Activated CD4-positive, alpha-beta memory T cell treated with anti-CD3 and anti-CD28 coated beads, Interleukin-2, amount 10 ng/mL, durations not matched to agents 7 days and 5 days (primary cell): ENCODE data around the gene POU3F3. TPM values are rescaled to one million over a fixed set of nuclear protein-coding genes. Genes with fewer than 3 reads are reported as not detected.

ENCODE experiments used
- CTCF ChIA-PET: fragments of 350-600 bp; sonication (Branson Sonifier 250); formaldehyde crosslinking; loops from one replicate; lab custom pipeline; 2021; ENCODE audit warnings: antibody characterized with exemption, inconsistent platforms; lab: Charles Lee
- POLR2A ChIA-PET: fragments of 350-600 bp; sonication (Branson Sonifier 250); formaldehyde crosslinking; loops from one replicate; lab custom pipeline; 2021; ENCODE audit warnings: antibody characterized with exemption; lab: Charles Lee
- DNase-seq: peaks from one replicate; pipeline ENCODE4 v3.0.0-alpha.2; 2020
- H3K27ac Mint-ChIP-seq: one replicate; pipeline ENCODE4 v1.8.0; 2021; ENCODE audit warnings: mild to moderate bottlenecking, mixed read lengths
- H3K27me3 Mint-ChIP-seq: one replicate; pipeline ENCODE4 v1.8.0; 2021; ENCODE audit warnings: mixed read lengths
- H3K36me3 Mint-ChIP-seq: one replicate; pipeline ENCODE4 v1.8.0; 2021; ENCODE audit warnings: low read depth, mixed read lengths
- H3K4me1 Mint-ChIP-seq: one replicate; pipeline ENCODE4 v1.8.0; 2021; ENCODE audit warnings: mixed read lengths
- H3K4me3 Mint-ChIP-seq: one replicate; pipeline ENCODE4 v1.8.0; 2021; ENCODE audit warnings: mild to moderate bottlenecking, mixed read lengths
- H3K9me3 Mint-ChIP-seq: one replicate; pipeline ENCODE4 v1.8.0; 2021; ENCODE audit warnings: mixed read lengths
- total RNA-seq, 2 experiments: library from RNA; stranded (reverse); gene quantifications; one replicate each; pipeline ENCODE4 v1.2.3, GENCODE V29; 2021

POU3F3 gene
- total RNA-seq, 2 experiments from 2014 or later = not detected

DNA sequence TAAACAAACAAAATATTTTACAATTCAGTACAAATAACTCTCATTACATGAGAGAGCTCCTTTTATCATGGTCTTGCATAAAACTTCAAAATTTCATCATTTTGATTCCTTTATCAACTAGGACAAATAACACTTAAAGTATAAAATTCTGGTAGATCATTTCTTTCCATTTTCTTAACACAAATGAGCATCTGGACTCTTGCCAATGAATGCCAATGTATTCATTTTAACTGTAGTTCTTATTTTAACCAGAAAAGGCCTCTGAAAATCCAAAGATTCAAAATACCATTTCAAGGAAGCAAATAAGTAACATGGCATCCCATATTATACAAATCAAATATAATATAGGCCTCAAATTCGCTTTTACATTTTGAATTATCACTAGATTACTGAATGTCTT, 13.8 kb upstream of the POU3F3 start:
- no peaks in the 10 kb centered on the region for H3K9me3 Mint-ChIP-seq
- no peak overlapping the region for H3K27ac Mint-ChIP-seq
- ChIA-PET POLR2A (no interaction called here), CTCF (interaction anchor here (1.9 kb wide), 1 partner anchor 9 kb away, joined by 9 read pairs; no protein-coding TSS in a partner anchor)
- DNase-seq = no peak
- peaks cover 31% of the 10 kb centered on the region for H3K27me3 Mint-ChIP-seq
- H3K36me3 Mint-ChIP-seq = peaks cover 2% of the 10 kb centered on the region
- peaks cover 2% of the 10 kb centered on the region for H3K4me1 Mint-ChIP-seq
- no peak overlapping the region for H3K4me3 Mint-ChIP-seq

DNA sequence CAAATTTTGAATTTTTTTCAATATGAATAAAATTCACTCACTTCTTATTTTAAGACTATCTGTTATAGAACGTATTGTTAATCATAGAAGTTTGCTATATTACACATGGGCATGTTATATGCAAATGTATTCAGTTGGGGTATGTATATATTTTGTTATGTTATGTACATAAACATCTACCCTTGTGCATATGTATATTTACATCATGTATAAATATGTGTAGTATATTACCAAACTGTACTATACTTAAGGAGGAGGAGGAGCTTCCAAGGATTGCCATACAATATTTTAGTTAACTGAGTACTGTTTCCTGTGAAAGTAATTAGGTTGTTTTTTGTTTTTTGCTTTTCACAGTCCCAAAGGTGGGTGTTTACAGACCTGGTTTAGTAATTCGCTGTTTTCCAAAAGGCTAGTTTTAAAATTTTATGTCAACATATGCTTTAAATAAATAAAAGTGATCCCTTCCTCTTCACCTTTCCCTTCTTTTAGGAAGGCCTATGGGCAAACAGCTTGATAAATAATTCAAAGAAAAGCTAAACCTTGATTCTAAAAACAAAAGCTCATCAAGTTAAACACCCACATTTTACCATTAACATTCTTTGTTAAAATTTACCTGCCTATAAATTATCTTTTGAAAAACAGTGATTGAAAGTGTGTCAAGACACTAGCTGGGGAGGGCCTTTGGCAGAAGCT, 12.9 kb upstream of the POU3F3 start:
- ChIA-PET CTCF (interaction anchor here (1.9 kb wide), 1 partner anchor 9 kb away, joined by 9 read pairs; no protein-coding TSS in a partner anchor), POLR2A (no interaction called here)
- Mint-ChIP-seq H3K9me3 (no peaks in the 10 kb centered on the region), H3K36me3 (peaks cover 5% of the 10 kb centered on the region), H3K4me1 (peaks cover 5% of the 10 kb centered on the region), H3K27ac (no peak overlapping the region), H3K27me3 (peaks cover 39% of the 10 kb centered on the region), H3K4me3 (no peak overlapping the region)
- no peak for DNase-seq

DNA sequence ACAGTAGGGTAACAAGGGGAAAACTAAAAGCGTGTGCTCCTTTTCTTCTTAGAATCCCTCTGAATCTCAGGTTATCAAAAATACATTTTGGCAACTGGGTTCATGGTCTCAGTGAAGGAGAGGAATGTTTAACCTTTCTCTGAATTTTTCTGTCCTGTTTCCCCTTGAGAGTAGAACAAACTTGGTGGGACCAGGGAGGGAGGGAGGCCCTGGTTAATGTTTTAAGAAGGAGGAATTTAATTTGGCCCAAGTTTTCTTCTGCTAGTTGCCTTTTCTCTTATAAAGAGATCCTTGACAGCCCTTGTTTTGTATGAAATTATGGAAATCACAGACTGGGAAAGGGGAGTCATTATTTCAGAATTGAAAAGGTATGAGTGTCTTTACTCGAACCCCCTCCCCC, 12.2 kb upstream of the POU3F3 start:
- Mint-ChIP-seq H3K27ac (no peak overlapping the region), H3K4me1 (peaks cover 5% of the 10 kb centered on the region), H3K27me3 (peaks cover 46% of the 10 kb centered on the region), H3K9me3 (no peaks in the 10 kb centered on the region), H3K36me3 (peaks cover 5% of the 10 kb centered on the region), H3K4me3 (no peak overlapping the region)
- no peak for DNase-seq
- ChIA-PET CTCF (no interaction called here), POLR2A (no interaction called here)

DNA sequence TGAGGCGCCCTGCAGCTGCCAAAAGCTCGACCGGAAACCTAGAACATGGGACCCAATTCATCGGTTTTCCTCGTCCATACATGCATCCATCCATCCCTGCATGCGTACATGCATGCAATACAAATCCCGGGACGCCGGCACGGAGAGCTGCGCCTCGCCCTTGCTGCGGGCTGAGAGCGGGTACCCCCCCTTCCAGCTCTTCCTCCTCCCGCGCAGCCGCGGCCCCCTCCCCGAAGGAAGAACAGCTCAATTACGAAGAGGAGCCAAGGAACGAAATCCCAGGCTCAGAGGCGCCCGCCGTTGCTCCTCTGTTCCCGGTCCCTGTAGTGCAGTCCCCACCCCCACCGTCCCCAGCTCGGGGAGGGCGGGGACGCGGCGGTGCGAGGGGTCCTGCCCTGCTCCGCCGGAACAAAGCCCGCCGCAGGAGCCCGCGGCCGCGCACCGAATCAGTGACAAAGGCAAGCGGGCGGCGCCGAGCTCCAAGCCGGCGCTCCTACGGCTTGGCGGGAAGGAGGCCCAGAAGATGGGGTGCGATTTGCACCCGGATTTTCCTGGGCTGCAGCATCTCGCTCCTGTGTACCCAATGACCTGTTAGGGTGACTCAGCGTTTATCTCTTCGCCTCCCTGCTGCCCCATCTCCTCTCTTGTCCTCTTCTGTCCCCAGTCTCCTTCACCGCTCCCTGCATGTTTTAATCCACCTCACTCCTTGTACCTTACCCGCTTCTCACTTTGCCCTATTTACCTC, 8.9 kb upstream of the POU3F3 start:
- peak overlapping the region; percentile 48 for H3K27ac Mint-ChIP-seq

DNA sequence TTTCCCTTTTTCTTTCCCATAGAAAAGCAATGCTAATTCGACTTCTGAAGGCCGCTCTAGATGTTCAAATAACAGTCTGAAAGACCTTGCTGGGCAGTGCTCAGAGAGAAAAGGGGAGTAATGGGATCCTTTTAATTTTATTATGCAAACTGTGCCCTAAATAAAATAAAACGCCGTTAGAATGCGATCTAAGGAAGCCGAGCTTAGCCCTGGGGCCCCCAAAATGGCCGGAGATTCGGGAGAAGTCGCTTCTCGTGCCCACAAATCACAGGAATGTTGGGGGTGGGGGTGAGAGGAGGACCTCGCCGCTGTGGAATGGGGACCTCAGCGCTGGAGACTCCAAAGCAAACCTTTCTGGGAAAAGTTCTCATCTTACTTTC, 8.4 kb upstream of the POU3F3 start:
- POLR2A ChIA-PET = no interaction called here
- CTCF ChIA-PET = no interaction called here
- H3K27ac Mint-ChIP-seq = peak overlapping the region; percentile 48
- no peak for DNase-seq
- peaks cover 80% of the 10 kb centered on the region for H3K27me3 Mint-ChIP-seq
- H3K4me3 Mint-ChIP-seq = no peak overlapping the region
- peaks cover 5% of the 10 kb centered on the region for H3K36me3 Mint-ChIP-seq
- no peaks in the 10 kb centered on the region for H3K9me3 Mint-ChIP-seq
- H3K4me1 Mint-ChIP-seq = peaks cover 5% of the 10 kb centered on the region

More for the DNA sequence above, 8.9 kb upstream of the POU3F3 start:
- no peak for DNase-seq
- CTCF ChIA-PET = no interaction called here
- peaks cover 74% of the 10 kb centered on the region for H3K27me3 Mint-ChIP-seq
- no peaks in the 10 kb centered on the region for H3K9me3 Mint-ChIP-seq
- peaks cover 5% of the 10 kb centered on the region for H3K4me1 Mint-ChIP-seq
- no peak overlapping the region for H3K4me3 Mint-ChIP-seq
- peaks cover 5% of the 10 kb centered on the region for H3K36me3 Mint-ChIP-seq
- POLR2A ChIA-PET = no interaction called here

DNA sequence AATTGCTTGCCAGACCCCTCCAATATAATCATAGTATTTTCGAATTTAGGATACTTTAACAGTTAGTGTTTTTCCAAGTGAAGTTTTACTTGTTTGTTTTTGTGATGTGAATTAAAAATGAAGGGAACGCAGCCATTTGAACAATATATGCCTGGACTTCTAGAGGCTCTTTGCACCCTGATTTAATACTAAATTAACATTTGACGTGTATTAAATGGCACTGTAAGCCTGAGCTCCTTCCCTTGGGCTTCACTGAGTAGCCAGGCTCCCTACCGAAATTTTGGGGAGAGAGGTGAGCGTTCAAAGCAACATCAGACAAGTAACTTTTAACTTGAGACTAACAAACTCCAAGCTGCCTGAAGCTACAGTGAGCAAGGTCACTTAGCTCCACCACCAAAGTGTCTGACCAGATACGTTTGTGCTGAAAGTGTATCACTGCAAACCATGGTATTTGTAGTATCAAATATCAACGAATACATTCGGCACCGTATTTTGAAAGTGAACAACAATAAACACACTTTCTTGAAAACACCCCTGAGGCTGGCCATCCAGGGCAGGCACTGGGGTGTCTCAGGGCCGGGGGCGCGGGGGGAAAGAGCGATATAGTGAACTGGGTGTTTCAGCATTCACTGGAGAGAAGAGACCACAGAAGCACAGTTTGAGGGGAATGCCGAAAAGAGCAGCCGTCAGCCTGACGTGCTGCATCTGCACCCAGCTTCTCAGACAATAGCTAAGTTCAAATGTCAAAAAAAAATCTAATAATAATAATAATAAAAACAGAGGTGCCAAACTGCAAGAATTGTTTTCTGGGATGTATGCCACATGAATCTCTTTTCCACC, 7.7 kb upstream of the POU3F3 start:
- ChIA-PET CTCF (interaction anchor here (1.4 kb wide), 1 partner anchor 14 kb away, joined by 5 read pairs; no protein-coding TSS in a partner anchor), POLR2A (interaction anchor here (0.7 kb wide), 1 partner anchor 10 kb away, joined by 3 read pairs; no protein-coding TSS in a partner anchor)
- Mint-ChIP-seq H3K36me3 (peaks cover 5% of the 10 kb centered on the region), H3K4me1 (peaks cover 5% of the 10 kb centered on the region), H3K9me3 (no peaks in the 10 kb centered on the region), H3K27ac (no peak overlapping the region), H3K4me3 (no peak overlapping the region), H3K27me3 (peaks cover 86% of the 10 kb centered on the region)
- DNase-seq = no peak

DNA sequence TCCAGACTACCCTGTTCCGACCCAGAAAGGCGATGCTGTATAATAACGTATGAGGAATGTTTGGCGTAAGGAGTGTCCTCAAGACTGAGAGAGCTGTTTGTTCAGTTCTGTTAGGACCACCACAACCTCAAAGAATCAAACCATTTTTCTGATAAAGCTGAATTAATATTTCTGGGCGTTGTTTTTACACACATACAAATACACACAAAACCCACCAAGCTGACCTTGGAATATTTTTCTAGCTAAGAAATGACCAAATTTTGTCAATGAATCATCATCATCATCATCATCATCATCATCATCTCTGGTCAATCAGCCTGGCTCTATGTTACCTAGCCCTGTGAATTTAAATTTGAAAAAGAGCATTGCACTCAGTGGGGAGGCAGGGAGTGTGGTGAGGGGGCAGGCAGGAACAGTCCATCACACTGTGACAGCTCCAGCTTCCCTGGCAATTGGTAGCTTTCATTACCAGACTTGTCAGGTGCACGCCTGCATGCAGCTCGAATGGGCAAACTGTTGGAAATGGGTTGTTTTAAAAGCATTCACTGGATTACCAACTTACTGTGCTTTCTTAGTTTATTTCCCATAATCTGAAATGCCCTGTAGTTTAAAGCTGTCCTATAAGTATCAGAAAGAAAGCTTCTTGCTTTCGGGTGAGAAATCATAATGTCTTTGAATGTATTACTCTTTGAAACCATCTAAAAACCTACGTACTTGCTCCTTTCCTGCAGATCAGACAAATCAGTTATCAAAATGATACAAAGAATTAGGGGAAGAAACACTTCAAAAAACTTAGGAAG, 6.9 kb upstream of the POU3F3 start:
- ChIA-PET CTCF (interaction anchor here (0.8 to 1.4 kb wide), 2 partner anchors 10 to 13 kb away, joined by 5 read pairs; no protein-coding TSS in a partner anchor), POLR2A (interaction anchor here (0.6 to 0.7 kb wide), 2 partner anchors 9 to 581 kb away, joined by 3 read pairs; no protein-coding TSS in a partner anchor)
- H3K27me3 Mint-ChIP-seq = peaks cover 86% of the 10 kb centered on the region
- H3K9me3 Mint-ChIP-seq = no peaks in the 10 kb centered on the region
- H3K27ac Mint-ChIP-seq = no peak overlapping the region
- peaks cover 6% of the 10 kb centered on the region for H3K4me1 Mint-ChIP-seq
- DNase-seq = no peak
- peaks cover 5% of the 10 kb centered on the region for H3K36me3 Mint-ChIP-seq
- no peak overlapping the region for H3K4me3 Mint-ChIP-seq

DNA sequence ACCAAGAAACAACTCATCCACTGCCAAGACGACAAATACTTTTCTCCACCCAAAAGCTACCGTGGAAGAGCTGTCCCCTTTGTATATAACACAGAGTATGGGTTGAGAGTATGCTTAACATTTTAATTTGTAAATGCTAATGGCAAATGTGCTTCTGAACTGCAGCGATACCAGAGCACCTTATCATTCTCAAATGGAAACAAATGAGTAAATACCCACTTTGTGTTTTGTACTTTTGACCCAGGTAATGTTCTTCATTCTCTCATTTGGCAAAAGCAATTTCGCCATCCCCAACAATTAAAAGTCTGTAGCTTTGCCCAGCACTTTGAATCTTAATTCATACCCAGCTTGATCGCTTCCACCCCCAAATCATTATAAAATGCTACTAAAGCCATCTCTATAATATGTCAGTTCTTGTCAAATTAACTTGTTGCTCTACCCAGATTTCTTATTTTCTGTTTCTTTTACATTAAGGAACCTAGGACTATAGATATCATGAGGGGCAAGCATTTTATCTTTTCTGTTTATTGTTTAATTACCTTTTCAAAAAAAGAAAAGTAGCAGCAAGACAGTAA, 6.2 kb upstream of the POU3F3 start:
- Mint-ChIP-seq H3K27ac (no peak overlapping the region), H3K4me3 (no peak overlapping the region), H3K9me3 (no peaks in the 10 kb centered on the region), H3K36me3 (peaks cover 5% of the 10 kb centered on the region), H3K27me3 (peaks cover 86% of the 10 kb centered on the region), H3K4me1 (peaks cover 9% of the 10 kb centered on the region)
- ChIA-PET POLR2A (interaction anchor here (0.6 kb wide), 1 partner anchor 581 kb away, joined by 3 read pairs; no protein-coding TSS in a partner anchor), CTCF (interaction anchor here (0.8 kb wide), 1 partner anchor 11 kb away, joined by 5 read pairs; no protein-coding TSS in a partner anchor)
- DNase-seq = no peak

DNA sequence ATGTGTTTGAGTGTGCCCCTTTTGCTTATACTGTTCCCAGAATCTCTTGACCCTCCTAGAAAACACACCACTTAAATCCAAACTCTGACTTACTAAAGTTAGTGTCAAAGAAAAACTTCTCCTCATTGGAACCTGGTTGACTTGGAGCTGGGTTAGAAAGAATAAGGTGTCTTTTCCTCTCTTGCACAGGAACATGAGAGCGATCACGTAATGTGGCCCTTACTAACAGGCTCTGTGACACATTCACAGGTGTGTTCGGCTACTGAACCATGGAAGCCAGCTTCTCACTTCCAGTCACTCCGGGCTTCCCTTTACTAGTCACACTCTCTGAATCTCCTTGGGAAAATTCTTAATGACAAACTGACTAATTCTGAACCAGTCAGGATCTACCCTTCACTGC, 5.4 kb upstream of the POU3F3 start:
- Mint-ChIP-seq H3K4me3 (no peak overlapping the region), H3K4me1 (peaks cover 16% of the 10 kb centered on the region), H3K36me3 (peaks cover 5% of the 10 kb centered on the region), H3K27ac (no peak overlapping the region), H3K27me3 (peaks cover 91% of the 10 kb centered on the region), H3K9me3 (no peaks in the 10 kb centered on the region)
- CTCF ChIA-PET = interaction anchor here (1.1 to 3.0 kb wide), 7 partner anchors 8 to 27 kb away, joined by 3 to 14 read pairs (median 6); no protein-coding TSS in a partner anchor
- POLR2A ChIA-PET = no interaction called here
- no peak for DNase-seq

DNA sequence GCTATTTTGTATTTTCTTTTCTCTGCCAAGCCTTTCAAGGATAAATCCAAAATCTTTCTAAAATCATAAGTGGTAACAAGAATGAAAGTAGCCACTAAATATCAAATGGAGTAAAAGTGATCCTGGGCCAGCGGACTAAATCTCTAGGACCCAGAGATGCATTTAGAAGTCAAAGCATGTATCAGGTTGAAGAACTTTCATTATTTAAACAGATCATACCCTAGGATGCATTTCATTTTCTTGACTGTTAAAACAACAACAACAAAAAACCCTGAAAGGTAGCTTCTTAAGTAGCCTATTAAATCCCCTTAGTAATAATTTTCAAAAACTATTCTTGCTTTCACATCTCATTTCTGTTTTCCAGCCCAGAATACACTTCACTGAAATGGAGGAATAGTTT, 4.8 kb upstream of the POU3F3 start:
- ChIA-PET CTCF (interaction anchor here (0.5 to 3.0 kb wide), 14 partner anchors 9 to 1688 kb away, joined by 3 to 14 read pairs (median 4); no protein-coding TSS in a partner anchor), POLR2A (interaction anchor here (0.9 to 1.4 kb wide), 2 partner anchors 10 to 11 kb away, joined by 3 read pairs; no protein-coding TSS in a partner anchor)
- Mint-ChIP-seq H3K4me3 (no peak overlapping the region), H3K36me3 (peaks cover 8% of the 10 kb centered on the region), H3K9me3 (no peaks in the 10 kb centered on the region), H3K4me1 (peaks cover 19% of the 10 kb centered on the region), H3K27me3 (peaks cover 91% of the 10 kb centered on the region), H3K27ac (no peak overlapping the region)
- no peak for DNase-seq

DNA sequence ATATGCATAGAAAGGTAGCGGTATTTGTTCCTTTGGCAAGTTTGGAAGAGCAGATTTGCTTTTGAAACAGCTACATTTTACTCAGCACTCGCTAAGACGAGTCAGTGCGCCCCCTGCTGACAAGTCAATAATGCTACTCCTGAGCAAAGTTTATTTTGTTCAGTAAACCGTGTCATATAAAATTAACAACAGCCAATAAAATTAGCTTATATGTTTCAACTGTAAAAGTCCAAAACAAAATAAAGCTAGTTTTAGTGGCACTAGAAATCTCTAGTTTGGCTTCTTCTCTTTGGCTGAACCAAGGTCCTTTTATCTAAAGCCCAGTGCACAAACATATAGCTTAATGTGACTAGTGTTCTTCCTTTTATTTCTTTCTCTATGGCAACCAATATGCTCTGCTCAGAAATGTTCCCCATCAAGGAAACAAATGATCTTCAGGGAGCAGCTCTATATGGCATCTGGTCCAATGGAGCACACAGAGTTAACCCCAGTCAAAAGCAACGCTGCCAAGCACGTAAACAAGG, 4.2 kb upstream of the POU3F3 start:
- H3K4me3 Mint-ChIP-seq = no peak overlapping the region
- peaks cover 12% of the 10 kb centered on the region for H3K36me3 Mint-ChIP-seq
- CTCF ChIA-PET = interaction anchor here (0.5 to 3.0 kb wide), 14 partner anchors 8 to 1688 kb away, joined by 3 to 14 read pairs (median 4); no protein-coding TSS in a partner anchor
- peaks cover 93% of the 10 kb centered on the region for H3K27me3 Mint-ChIP-seq
- peak; percentile 63 for DNase-seq
- H3K4me1 Mint-ChIP-seq = peaks cover 23% of the 10 kb centered on the region
- POLR2A ChIA-PET = interaction anchor here (0.9 to 1.4 kb wide), 2 partner anchors 9 to 10 kb away, joined by 3 read pairs; no protein-coding TSS in a partner anchor
- H3K27ac Mint-ChIP-seq = no peak overlapping the region
- no peaks in the 10 kb centered on the region for H3K9me3 Mint-ChIP-seq
